ENCODE measurements around the gene ARL6IP4.

The ARL6IP4 gene

GRCh38 chr12:122959566-122960192, 20.8 kb upstream of the ARL6IP4 start:
- DNase-seq: no peak

DNA sequence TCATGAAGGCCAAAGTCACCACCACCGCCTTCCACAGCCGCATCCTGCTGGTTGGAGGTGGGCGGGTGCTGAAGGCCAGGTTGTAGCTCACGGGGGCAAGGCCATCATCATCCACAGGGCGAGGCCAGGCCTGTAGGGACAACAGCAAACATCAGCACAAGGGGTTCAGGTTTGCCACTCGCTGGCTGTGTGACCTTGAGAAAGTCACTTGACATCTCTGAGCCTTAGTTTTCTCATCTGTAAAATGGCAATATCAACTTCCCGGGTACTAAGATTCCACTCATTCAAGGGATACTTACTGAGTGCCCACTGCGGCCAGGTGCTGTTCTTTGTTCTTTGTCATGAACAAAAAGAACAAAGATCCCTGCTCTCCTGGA, 20.3 kb upstream of the ARL6IP4 start:
- DNase-seq: no peak

DNA sequence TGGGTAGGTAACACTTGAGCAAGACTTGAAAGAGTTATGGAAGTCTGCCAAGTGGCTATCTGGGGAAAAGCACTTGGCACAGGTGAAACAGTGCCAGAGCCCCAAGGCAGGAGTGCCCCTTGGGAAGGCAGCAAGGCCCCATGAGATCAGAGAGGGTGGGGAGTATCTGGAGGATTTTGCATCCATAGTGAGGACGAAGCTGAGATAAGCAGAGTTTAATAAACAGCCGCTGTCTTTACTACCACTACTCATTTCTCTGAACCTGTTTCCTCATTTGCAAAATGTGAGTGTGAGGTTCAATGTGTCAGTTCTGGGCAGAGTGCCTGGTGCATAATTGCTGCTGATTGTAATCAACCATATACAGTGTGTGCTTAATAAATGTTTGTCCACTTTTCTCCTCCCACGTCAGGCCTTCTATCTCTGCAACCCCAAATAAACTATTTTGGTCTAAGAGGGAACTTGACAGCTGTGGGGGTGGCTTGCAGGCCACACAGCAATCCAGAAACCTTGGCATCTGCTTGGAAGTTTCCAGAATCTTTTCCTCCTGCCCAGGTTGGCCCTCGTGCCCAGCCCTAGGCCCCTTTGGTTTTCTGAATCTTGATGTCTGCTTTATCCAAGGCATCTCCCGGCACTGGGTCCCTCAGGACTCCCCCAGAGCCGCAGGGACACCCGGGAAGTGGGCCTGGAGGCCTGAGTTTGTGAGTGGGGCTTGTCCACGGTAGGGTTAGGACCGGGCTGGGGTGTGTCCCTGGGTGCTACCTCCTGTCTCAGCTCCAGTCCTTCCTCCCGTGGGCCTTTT, 18.8 kb upstream of the ARL6IP4 start:
- no peak for DNase-seq

DNA sequence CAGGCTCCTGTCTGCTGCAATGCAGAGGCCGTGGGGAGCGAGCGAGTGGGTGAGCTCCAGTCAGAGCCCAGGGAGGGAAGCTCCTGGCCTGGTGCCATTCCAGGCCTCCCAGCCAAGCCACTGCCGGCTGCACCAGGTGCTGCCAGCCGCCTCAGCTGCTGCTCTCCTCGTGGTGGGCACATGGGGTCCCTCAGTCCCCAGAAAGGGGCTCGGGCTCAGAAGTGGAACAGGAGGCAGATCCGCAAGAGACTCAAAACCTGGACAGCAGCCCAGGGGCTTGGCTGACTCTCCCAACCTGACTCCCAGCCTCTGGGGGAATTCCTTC, 16.6 kb upstream of the ARL6IP4 start:
- DNase-seq: no peak

DNA sequence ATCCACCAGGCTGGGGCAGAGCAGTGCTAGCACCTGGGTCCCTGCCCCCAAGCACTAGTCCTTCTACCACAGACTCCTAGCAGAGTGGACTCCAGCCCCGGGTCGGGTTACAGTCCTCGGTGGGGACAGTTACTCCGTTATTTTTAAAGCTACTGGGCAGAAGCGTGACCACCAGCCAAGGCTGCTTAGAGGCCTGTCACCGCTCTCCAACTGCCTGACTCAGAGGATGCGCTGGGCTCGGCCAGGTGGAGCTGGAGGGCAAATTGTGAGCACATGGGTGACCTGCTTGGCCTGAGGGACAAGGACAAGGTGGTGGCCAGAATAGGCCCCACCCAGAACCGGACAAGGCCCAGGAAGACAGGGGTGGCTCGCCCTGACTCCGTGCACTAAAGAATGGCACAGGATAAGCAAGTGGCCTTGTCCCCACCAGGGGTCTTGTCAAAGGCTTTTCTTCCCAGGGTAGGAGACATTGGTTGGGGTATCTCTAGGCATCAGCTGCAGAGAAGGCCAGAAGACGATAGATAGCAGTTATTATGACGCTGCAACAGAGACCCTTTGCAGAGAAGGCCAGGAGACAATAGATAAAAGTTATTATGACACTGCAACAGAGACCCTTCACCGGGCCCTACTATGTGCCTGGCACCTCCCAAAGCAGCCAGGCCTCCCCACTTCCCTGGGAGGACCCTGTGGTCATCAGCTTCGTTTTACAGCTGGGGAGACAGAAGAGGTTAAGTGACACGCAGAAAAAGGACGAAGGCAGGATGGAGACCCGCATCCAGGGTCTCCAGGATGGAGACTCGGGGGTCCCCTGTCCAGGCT, 15.8 kb upstream of the ARL6IP4 start:
- no peak for DNase-seq

DNA sequence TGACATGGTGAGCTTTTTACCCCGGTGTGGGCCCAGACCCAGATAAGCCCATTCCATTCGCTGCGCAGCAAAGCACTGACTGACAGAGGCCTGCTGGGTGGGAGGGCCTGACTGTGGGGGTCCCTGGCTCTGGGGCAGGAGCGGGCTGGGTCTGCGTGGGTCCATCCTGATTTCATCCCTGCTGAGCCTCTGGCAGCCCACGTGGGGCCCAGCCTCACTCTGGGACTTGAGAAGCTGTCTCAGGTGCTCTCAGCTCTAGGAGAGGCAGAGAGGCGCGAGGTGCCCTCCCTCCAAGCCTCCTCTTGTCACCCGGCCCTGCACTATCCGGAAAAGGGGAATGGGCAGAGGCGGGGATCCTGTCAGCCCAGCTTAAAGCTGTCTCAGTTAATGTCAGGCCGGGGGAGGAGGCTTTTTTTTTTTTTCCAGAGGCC, 15.1 kb upstream of the ARL6IP4 start:
- DNase-seq: no peak

- DNase-seq: peak; percentile 88
These were observed 14.4 kb upstream of the ARL6IP4 start, which contains the start of gene ABCB9 for GRCh38 chr12:122965851-122966742. TSS of gene ABCB9 (minus strand) at chr12:122966463. CDS start at chr12:122960235, 6,228 bp downstream.

GRCh38 chr12:122966743-122967550, 13.5 kb upstream of the ARL6IP4 start:
- no peak for DNase-seq

DNA sequence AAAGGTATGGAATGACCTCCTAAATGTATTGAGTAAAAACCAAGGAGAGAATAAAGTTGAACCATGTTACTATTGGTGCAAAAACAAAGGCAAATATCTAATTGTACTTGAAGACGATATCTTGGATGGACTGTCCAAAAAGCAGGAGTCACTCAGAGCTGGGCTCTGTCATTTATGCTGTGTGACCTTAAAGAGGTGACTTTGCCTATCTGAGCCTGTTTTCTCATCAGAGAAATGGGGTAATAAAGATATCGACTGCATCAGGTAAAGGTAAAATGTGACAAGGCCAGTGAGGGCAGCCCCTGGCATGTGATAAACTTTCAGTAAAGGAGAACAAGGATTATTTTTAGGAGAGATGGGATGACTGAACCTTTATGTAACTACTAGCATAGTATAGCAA, 12.4 kb upstream of the ARL6IP4 start:
- DNase-seq: no peak

- no peak for DNase-seq
These were observed 10.8 kb upstream of the ARL6IP4 start for GRCh38 chr12:122969676-122970075.

GRCh38 chr12:122974274-122974891, 6.1 kb upstream of the ARL6IP4 start:
- DNase-seq: peak; percentile 98

DNA sequence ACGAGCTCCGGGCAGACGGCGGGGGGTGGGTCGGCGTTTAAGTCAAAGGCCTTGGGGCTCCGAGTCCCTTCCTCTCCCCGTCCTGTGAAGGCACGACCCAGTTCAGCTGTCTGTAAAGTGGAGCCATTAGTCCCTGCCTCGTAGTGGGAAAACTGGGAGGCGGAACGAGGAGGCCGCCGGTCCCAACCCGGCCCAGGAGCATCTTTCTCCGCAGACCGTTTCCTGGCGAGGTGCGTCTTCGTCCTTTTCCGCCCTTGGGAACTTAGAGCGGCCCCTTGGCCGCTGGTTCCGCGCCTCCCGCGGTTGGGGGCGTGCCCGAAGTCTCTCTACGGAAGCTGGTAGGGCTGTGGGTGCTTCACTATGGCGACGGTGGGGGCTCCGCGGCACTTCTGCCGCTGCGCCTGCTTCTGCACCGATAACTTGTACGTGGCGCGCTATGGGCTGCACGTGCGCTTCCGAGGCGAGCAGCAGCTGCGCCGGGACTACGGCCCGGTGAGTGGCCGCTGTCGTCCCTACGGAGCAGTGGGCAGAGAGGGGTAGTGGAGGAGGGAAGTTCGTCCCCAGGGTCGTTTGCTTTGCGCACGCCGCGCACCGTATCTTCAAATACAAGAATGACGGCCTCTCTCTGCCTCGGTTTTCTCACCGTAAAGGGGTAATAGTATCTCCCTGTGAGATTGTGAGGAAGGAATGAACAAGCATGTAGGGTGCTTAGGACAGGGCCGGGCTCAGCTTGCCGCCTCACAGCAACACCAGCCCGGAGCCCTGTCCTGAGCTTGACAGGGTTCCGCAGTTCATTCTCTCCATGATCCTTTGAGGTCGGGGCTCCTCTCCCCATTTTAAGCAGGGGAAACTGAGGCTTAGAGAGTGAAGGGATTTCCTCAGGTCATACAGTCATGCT, 5.3 kb upstream of the ARL6IP4 start, which contains the start of gene OGFOD2:
OGFOD2 (plus strand) TSS at position 353 of the 898 bp plus-strand sequence; CDS start at position 361, 8 bp downstream.
- peak; percentile 90 for DNase-seq

DNA sequence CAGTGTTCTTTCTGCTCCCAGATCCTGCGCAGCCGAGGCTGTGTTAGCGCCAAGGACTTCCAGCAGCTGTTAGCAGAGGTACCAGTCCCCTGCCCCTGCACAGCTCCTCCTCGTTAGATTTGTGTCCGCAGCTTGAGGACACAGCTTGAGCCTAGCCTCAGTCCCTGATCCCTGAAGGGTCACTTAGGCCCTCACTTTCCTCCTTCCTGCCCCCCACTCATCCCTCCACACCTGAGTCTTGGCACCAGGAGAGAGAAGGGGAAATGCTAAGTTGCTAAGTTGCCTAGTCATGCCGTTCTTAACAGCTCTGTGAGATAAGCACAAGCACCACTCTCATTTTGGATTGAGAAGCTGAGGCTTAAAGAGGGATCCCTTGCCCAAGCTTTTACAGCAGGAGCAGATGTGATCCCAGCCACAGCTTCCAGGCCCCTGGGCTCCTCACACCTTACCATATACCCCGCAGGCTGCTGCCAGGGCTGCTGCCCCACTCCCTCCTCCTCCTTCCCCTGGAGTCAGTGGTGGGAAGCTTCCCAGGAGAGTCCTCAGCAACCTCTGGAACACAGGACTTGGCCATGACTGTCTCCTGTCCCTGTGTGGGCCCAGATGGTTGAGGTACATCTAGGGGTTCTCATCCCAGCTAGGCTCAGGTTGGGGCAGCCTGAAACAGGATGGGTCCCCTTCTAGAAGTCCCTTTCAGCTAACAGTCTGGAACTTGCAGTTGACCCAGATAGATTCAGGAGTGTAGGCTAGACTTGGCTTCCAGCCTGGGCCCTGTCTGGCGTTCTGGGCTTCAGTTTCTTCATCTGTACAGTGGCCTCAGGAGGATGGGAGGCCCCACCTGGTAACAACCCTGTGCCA, 4.5 kb upstream of the ARL6IP4 start:
- DNase-seq: no peak

DNA sequence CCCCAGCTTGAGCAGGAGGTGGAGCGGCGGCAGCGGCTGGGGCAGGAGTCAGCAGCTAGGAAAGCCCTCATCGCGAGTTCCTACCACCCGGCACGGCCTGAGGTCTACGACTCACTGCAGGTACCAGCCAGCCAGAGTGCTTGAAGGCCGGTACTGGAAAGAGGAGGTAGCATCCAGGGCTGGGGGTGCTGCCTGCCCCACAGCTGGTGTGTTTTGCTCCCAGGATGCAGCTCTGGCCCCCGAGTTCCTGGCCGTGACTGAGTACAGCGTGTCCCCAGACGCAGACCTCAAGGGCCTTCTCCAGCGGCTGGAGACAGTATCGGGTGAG, 3.9 kb upstream of the ARL6IP4 start:
- no peak for DNase-seq

DNA sequence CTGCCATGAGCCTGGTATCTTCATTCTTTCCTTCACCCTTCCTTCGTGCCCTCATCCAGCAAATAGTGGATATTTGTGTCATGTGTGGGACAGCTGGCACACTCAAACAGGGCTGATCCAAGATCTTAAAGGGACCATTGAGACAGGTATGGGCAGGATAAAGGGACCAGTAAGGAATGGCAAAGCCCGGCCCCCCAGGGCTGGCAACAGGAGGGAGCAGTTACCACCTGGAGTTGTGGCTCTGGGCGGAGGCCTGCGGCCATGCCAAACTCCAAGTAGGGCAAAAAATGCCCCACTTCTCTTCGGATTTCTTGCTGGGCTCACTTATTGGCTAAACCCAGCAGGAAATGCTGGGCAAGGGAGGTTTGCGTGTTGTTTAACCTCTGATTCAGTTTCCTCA, 3.3 kb upstream of the ARL6IP4 start:
- DNase-seq: no peak

- DNase-seq: no peak
These were observed 2.7 kb upstream of the ARL6IP4 start for GRCh38 chr12:122977655-122978392.

GRCh38 chr12:122978507-122978955, 1.9 kb upstream of the ARL6IP4 start:
- DNase-seq: no peak

All from fibroblast of skin of right quadriceps (primary cell).